GM18519 (cell line): ENCODE data around the gene RSBN1L.
"Not testable (repeated sequence)": the region's sequence is repeated elsewhere in the genome, so short reads cannot be mapped to it uniquely, and the experiment has no call there.

ENCODE experiments used
- ATAC-seq: cut with Tn5 transposase; IDR thresholded peaks from one replicate; pipeline ENCODE4 v1.9.1; 2021; ENCODE audit warnings: mild to moderate bottlenecking, moderate library complexity; ENCODE audit not compliant: unreplicated experiment, low FRiP score

RSBN1L gene

DNA sequence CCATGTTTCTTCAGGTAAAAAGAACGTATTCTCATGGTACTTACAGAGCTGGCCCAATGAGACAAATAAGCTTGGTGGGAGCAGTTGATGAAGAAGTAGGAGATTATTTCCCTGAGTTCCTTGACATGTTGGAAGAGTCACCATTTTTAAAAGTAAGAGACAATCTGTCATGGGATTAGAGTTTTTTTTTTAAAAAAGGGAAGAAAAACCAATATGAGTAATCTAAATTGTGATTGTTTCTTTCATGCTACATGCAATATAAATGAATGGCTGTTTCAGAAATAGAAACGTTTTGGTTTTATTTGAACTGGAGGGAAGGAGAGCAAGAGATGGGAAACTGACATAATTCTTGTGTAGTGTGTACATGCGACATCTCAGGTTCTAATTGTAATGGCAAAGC is 69.2 kb downstream of the RSBN1L start:
- ATAC-seq: no peak

DNA sequence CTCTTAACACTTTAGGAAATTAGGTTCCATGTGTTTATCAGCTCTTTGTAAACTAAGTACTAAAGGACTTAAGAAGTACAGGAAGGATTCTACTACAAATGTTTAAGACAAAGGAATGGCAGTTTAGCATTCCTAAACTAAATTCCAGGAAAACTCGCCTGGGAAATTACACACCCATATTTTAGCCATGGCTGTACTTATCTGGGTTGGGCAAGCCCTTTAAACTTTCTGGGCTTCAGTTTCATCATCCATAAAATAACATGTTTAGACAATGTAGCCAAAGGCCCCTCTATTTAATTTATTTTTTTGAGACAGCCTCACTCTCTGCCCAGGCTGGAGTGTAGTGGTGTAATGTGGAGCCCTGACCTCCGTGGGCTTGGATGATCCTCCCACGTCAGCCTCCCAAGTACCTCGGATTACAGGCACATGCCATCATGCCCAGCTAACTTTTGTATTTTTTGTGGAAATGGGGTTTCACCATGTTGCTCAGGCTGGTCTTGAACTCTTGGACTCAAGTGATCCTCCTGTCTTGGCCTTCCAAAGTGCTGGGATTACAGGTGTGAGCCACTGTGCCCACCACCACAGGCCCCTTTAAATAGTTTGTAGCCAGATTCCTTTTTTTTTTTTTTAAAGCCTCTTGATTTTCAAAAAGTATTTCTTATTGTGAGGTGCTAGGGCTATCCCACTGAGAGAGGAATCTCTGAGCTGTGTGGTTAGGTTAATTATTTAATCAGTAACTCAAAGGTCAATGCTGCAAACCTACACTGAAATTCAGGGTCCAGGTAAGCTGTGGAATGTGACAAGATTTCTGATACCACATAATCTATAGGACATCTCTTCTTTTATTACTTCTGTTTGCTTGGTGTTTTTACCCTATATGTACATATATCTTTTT is 69.9 kb downstream of the RSBN1L start:
- no peak for ATAC-seq

DNA sequence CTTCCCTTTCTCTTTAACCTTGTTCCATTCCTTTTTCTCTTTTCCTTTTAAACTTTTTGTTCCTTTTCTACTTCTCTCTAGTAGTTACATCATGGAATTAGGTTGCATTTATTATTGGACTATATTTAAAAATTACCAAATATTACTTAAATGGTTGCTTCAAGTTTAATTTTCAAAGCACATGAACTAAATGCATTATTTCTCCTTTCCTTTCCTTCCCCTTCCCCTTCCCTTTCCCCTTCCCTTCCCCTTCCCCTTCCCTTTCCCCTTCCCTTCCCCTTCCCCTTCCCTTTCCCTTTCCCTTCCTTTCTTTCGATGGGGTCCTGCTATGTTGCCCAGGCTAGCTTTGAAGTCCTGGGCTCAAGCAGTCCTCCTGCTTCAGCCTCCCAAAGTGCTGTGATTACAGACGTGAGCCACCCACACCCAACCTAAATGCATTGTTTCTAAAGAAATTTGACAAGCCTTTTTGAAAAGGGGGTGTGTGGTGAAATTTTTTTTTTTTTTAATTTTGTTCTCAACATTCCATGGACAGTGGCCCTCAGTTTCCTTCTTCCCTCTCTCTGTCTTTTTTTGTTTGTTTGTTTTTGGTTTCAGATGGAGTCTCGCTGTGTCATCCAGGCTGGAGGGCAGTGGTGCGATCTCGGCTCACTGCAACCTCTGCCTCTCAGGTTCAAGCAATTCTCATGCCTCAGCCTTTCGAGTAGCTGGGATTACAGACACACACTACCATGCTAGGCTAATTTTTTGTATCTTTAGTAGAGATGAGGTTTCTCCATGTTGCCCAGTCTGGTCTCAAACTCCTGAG is 70.7 kb downstream of the RSBN1L start:
- no peak for ATAC-seq

DNA sequence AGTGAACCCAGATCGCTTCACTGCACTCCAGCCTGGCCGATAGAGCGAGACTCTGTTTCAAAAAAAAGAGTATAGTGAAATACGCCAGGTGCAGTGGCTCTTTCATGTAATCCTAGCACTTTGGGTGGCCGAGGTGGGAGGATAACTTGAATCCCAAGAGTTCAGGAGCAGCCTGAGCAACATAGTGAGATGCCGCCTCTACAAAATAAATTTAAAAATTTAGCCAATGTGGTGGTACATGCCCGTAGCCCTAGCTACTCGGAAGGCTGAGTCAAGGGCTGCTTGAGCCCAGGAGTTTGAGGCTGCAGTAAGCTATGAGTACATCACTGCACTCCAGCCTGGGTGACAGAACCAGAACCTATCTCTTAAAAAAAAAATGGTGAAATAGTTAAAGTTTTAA is 74.1 kb downstream of the RSBN1L start:
- no peak for ATAC-seq

DNA sequence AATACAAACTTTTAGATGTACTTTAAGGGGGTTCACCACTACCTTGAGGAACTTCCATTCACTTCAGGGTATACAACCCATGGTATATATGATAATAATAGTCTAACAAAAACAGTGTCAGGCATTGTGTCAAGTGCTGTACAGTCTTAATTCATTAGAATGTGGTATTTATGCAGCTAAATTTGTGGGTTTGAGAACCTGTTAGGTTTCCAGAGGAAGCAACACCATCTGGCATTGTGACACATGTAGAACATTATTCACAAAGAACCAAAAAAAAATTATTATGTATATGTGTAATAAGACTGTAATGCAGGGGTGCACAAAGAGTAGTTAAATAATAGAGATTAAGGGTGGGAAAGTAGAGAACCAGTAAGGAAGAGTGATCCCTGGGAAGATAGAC is 75.6 kb downstream of the RSBN1L start:
- no peak for ATAC-seq

DNA sequence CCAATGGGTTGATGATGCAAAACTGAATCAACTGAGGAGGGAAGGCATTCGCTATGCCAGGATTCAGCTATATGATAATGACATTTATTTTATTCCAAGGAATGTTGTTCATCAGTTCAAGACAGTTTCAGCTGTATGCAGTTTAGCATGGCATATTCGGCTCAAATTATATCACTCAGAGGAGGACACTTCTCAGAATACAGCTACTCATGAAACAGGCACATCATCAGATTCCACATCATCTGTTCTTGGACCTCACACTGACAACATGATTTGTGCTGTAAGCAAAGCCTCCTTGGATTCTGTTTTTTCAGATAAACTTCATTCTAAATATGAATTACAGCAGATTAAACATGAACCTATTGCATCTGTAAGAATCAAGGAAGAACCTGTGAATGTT is 82.3 kb downstream of the RSBN1L start:
- ATAC-seq: no peak

DNA sequence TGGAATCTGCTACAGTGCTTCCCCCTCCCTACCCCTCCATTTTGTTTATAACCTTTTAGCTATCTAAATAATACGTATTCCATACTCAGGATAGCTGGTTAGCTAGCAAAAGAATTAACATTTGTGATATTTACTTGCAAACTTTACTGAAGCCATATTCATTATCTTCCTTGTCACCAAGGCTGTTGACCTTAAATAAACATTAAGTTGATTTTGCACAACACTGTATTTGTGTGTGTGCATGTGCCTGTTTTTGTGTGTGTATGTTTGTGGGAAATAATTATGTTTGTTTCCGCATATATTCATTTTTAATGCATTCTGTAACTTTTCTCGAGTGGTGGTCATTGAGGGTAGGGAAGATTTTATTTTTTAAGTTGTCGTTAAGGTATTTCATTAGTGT is 86.1 kb downstream of the RSBN1L start:
- no peak for ATAC-seq

DNA sequence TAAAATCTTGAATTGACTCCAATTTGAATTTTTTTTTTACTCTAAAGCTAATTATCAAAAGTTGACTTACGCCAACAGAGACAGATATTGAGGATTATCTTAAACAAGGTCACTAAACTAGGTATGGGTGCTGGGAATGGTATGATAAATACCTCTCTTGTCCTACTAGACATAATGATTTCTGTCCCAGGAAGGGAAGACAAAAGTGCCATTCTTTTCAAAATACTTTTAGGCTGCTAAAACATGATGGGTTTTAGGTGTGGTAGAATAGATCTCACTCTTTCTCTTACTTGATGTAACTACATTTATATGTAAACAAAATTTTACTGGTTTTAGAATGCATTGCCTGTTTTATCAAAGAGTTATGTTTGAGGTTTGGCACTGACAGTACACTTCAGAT is 86.9 kb downstream of the RSBN1L start:
- ATAC-seq: no peak

DNA sequence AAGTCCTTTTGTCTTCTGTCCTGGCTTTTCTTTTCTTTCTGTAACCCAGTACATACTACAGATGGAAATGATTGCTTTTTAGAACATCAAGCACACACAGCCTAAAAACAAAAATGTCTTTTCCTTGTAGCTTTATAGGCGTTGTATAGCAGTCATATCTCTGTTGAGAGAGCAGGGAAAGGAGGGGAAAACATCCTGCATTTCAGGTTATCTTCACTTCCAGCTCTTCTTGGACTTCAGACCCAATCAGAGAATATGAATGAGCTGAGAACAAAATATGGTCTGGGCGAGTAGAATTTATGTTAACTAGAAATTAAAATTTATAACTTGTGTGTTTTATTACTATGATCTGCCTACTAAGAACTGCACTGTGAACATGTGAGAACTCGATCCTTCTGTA is 87.3 kb downstream of the RSBN1L start:
- ATAC-seq: no peak

DNA sequence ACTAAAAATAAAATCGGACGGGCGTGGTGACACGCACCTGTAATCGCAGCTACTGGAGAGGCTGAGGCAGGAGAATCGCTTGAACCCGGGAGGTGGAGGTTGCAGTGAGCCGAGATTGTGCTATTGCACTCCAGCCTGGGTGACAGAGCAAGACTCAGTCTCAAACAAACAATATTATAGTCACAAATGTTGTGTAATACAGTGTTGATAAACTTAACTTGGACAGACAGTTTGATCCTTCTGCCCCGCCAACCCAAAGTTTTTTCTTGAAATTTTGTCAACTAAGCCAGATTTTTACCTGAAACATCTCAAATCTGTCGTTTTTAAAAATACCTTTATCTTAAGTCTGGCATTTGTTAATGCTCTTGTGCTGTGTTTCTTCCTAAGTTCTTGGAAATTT is 88.2 kb downstream of the RSBN1L start:
- not testable (repeated sequence) for ATAC-seq

DNA sequence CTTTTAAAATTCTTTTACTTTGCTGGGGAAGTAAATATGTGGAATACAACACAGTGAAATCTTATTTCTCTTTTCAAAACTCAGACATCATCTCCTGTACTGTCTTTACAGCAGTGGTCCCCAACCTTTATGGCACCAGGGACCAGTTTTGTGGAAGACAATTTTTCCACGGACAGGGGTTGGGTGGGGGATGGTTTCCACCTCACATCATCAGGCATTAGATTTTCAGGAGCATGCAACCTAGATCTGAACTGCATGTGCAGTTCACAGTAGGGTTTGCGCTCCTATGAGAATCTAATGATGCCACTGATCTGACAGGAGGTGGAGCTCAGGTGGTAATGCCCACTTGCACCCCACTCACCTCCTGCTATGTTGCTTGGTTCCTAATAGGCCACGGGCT is 89.8 kb downstream of the RSBN1L start:
- ATAC-seq: no peak

DNA sequence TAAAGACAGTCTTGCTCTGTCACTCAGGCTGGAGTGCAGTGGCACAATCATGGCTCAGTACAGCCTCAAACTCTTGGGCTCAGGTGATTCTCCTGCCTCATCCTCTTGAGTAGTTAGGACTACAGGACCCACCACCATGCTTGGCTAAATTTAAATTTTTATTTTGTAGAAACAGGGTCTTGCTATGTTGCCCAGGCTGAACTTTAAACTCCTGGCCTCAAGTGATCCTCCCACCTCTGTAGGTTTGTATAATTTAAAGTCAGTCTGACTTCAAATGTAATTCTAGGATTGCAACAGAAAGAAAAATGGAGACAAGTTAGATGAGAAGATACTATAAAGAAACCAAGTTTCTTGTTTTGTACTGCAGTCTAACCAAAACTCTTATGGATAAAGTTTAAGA is 90.5 kb downstream of the RSBN1L start:
- ATAC-seq: no peak

DNA sequence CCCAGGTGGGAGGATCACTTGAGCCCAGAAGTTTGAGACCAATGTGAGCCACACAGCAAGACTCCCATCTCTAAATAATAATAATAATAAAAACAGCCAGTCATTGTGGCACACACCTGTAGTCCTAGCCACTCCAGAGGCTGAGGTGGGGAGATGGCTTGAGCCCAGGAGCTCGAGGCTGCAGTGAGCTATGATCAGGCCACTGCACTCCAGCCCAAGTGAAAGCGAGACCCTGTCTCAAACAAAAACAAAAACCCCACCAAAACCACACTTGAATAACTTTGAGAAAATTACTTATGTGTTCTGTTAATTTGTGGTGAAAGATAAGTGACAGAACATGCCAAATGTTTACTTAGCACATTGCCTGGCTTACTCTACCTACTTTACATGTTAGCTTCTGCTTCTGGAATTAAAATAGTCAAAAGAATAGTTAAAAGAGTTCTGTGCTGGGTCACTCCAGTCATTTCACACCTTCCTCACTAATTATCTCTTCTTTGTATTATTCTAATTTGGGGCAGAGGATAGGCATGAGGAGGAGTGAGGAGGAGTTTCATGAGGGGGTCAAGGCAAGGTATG is 92.2 kb downstream of the RSBN1L start:
- ATAC-seq: peak; percentile 48

DNA sequence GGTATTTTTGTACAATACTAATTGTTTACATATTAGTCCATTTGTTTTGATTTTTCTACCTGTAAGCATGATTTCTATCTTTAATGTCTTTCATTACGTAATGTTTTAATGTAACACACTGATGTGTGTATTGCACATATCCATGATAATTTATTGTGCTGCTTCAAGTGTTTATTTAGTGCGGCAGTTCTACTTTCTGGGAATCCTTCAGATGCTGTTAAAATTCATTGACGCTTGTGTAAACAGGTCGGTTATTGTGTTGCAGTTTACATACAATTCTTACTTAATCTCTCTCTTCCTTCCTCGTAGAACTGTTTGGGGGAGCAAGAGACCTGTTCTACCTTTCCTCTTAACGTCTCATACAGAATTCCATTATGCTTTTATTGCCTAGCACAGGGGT is 95.1 kb downstream of the RSBN1L start:
- no peak for ATAC-seq

DNA sequence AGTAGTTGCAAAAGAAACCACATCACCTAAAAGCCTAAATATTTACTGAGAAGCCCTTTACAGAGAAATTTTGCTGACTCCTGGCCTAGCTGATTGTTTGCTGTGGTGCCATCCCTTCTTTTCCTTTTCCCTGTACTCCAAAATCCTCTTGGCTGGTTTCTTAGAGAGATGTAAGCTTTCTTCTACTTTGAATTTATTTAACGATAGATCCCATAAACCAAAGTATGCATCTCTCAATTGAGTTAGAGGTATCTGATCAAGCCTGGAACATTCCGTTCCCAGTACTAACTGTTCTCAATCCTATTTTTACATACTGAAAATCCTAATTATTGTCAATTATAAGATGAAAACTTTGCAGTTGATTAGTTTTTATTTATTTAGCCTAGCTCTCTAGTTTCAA is 95.7 kb downstream of the RSBN1L start:
- no peak for ATAC-seq

DNA sequence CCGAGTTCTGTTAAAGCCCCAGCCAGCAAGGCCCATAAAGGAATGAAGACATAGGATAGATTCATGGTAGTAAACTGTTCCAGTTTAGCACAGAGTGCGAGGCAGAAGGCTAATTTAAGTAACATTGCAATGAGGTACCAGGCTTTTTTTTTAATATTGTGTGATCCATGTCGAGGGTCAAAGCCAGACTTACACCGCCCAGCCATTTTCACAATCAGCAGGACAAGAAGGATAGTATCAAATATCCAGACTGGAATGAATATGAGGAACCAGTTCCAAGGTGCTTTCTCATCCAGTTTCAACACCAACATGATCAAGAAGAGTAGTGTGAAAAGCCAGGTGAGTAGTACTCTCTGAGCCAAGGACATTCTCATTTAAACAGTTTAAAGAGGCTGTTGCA is 97.7 kb downstream of the RSBN1L start:
- no peak for ATAC-seq

DNA sequence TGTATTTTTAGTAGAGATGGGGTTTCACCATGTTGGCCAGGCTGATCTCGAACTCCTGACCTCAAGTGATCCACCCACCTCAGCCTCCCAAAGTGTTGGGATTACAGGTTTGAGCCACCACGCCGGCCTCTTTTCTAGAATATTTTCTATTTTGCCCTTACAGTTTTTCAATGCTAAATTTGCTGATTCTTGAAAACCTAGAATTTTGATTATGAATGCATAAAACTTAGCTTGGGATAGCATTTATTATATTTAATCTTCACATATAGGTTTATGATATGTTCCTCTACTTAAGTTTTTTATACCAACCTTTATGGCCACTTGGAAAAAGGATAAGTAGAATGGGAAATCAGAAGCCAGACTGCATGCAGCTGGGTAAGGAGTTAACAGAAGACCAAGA is 99.8 kb downstream of the RSBN1L start:
- no peak for ATAC-seq

DNA sequence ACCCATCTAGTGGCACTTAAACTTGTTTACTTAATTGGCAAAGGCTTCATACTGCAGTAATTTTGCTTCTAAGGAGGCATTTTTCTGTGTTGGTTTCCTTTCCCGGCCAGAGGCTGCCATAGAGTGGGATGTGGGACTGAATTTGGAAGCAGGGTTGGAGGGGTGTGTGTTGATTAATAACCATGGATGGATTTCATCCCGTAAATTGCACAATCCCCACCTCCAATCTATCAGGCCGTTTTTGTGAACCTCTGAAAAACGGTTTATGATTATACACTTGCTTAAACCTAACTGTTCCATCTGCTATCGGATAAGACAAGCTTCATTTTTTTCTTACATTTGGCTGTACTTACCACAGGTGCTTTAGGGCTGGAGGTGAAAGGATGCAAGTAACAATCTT is 100.7 kb downstream of the RSBN1L start:
- ATAC-seq: no peak

DNA sequence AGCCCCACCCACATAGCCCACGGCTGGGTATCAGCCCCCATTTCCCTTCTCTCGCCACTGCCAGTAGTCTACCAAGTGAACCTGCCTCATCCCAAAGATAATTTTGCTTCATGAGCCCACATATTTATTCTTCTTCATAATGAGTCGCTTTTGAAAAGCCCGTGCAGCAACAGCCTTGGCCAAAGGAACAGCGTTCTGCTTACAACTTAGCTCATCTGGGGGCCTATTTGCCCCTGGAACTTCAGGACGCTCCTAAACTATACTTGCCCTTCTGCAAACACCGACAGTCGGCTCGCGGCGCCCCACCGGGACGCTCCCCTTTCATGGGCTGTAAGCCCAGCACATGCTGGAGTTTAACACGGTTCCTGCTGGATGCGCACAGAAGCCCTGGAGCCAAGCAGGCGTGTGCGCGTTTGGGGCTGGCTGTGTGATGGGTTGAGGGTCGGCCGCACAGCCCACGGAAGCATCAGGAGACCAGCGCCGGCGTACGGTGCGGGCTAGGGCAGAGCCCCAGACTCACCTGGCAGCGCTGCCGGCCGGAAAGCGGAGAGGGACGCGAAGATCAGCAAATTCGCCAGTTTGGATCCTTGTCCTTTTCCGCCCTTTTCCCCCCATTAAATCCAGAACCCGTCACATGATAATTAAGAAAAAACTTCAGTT is 101.6 kb downstream of the RSBN1L start:
- peak; percentile 7 for ATAC-seq

DNA sequence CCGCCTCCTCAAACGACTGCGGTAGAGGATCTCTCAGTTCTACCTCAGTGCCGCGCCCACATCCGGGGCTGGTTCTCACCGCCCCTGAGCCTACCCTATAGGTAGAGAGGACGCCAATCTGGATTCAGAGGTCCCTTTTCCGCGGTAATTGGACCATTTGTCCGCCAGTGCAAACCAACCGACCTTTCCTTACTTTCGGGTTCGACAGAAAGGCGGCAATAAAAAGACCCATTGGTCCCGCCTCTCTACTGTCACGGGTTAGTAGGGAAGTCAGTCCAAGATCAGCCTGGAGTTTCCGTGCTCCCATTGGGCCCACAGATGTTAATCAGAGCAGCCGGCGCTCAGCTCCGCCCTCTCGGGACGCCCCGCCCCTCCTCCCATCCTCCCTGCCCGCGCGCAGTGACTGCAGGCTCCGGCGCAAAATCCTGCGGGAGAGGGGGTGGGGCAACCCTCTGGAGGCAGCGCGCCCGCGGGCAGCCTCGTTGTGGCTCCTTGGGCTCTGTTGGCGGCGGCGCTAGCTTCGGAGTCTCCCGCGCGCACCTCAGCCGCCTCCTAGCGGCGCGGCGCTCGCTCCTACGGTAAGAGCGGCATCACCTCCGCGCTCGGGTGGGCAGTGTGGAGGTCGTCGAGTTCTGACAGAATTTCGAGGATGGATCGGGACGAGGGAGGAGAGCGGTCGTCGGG is 102.3 kb downstream of the RSBN1L start, which contains the start of the genes PHTF2 and TMEM60:
Gene PHTF2, plus strand, starts transcription at position 380 of the 684 bp plus-strand sequence.
Gene TMEM60, minus strand, starts transcription at position 41 of the 684 bp plus-strand sequence. CDS start 4,061 bp downstream, outside the sequence.
- ATAC-seq: peak; percentile 83
